HG03521 (cell line): ENCODE measurements around the gene PKNOX2.

Source experiments
- ATAC-seq: cut with Tn5 transposase; IDR thresholded peaks from one replicate; pipeline ENCODE4 v1.9.1; 2021; ENCODE audit warnings: mild to moderate bottlenecking, moderate library complexity; ENCODE audit not compliant: unreplicated experiment

The PKNOX2 gene

GRCh38 chr11:125154378-125155099, 10.0 kb upstream of the PKNOX2 start:
- ATAC-seq = no peak

GRCh38 chr11:125155100-125155444, 9.5 kb upstream of the PKNOX2 start:
- no peak for ATAC-seq

- no peak for ATAC-seq
These were observed 8.8 kb upstream of the PKNOX2 start for GRCh38 chr11:125155767-125156166.

GRCh38 chr11:125156346-125157117, 8.0 kb upstream of the PKNOX2 start:
- ATAC-seq = no peak

- ATAC-seq = no peak
These were observed 7.3 kb upstream of the PKNOX2 start for GRCh38 chr11:125157118-125157733.

GRCh38 chr11:125157953-125158680, 6.4 kb upstream of the PKNOX2 start:
- no peak for ATAC-seq

GRCh38 chr11:125162743-125163142, 1.8 kb upstream of the PKNOX2 start:
- no peak for ATAC-seq

GRCh38 chr11:125163431-125164063, 1.0 kb upstream of the PKNOX2 start:
- ATAC-seq = no peak

- ATAC-seq = no peak
These were observed 495 bp upstream of the PKNOX2 start for GRCh38 chr11:125164091-125164421.

- peak; percentile 23 for ATAC-seq
These were observed 726 bp downstream of the PKNOX2 start for GRCh38 chr11:125165111-125165842.

GRCh38 chr11:125165843-125166763, 1.6 kb downstream of the PKNOX2 start:
- no peak for ATAC-seq

- no peak for ATAC-seq
These were observed 2.3 kb downstream of the PKNOX2 start for GRCh38 chr11:125166764-125167291.

- no peak for ATAC-seq
These were observed 2.9 kb downstream of the PKNOX2 start for GRCh38 chr11:125167292-125167953.

GRCh38 chr11:125167954-125168835, 3.6 kb downstream of the PKNOX2 start:
- ATAC-seq = no peak

GRCh38 chr11:125168918-125169456, 4.4 kb downstream of the PKNOX2 start:
- no peak for ATAC-seq

- no peak for ATAC-seq
These were observed 5.5 kb downstream of the PKNOX2 start for GRCh38 chr11:125170001-125170509.

- no peak for ATAC-seq
These were observed 6.0 kb downstream of the PKNOX2 start for GRCh38 chr11:125170510-125171031.
